Measurements from ENCODE around the gene RETN. TPM values are rescaled to one million over a fixed set of nuclear protein-coding genes. Genes with fewer than 3 reads are reported as not detected.

RETN gene
- total RNA-seq, 1 donor from 2014 or later, result not detected

DNA sequence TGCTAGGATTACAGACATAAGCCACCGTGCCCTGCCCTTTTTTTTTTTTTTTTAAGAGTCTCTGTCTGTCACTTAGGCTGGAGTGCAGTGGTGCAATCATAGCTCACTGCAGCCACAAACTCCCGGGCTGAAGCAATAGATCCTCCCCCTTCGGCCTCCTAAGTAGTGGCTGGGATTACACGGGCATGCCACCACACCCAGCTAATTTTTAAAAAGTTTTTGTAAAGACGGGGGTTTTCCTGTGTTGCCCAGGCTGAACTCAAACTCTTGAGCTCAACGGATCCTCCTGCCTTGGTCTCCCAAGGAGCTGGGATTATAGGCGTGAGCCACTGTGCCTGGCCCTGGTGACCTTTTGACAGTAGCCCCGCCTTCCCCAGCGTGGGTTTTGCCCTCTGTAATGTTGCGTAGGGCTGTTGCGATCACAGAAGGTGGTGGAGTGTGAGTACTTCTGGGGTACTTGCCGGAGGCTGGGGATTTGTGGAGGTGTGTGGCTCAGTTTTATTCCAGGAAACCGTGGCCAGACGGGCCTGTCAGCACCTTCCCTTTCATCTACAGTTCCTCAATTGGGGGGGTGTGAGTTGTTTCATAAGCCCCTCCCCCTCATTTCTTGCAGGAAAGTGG is 11.6 kb upstream of the RETN start:
- intact Hi-C loops (cut with micrococcal nuclease), result no loop called here

DNA sequence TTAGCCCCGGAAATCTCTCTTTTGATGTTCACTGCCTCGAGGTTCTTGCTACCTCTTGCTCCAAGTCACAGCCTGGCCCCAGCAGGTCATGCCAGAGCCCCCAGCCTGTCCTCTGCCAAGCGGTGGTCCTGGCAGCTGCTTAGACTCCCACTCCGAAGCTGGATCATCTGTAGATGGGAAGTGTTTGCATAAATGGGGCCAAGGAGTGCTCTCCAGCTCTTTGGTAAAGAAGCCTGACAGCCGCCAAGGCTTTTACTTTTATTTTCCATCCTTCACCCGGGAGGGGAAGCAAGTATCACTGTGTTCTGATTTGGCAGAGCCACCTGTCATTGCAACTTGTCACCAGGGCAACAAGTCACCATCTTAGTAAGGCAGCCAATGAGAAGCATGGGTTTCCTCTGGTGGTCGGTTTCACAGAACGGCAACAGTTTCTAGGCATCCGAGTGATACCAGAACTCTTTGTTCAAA is 10.6 kb upstream of the RETN start:
- intact Hi-C loops (cut with micrococcal nuclease), result loop anchor here (1.0 kb wide), 2 partner anchors 21 to 171 kb away; no protein-coding TSS in a partner anchor

DNA sequence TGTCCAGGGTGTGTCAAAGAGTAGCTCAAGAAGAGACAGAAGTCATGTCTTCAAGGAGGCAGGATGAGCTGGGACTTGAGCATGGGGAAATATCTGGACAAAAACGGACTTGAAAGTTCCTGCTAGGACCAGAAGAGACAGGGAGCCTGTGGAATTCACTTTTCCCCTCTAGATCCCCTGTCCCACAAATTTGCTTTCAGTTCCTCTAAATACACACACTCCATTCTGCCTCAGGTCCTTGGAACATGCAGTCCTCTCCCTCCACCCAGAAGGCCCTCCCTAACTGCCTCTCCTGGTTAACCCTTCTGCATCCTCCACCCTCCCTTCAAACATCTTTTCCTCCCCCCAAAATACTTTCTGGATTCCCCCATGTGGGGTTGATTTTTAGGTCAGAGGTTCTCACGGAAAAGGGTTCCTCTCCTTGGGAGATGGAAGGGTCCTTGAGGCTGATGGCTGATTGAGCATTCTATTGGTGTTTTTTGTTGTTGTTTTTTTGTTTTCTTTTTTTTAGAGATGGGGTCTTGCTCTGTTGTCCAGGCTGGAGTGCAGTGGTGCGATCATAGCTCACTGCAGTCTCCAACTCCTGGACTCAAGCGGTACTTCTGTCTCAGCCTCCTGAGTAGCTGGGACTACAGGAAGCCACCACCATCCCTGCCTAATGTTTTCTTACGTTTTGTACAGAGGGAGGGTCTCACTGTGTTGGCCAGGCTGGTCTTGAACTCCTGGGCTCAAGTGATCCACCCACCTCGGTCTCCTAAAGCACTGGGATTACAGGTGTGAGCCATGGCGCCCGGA is 6.9 kb upstream of the RETN start:
- intact Hi-C loops (cut with micrococcal nuclease), result no loop called here

DNA sequence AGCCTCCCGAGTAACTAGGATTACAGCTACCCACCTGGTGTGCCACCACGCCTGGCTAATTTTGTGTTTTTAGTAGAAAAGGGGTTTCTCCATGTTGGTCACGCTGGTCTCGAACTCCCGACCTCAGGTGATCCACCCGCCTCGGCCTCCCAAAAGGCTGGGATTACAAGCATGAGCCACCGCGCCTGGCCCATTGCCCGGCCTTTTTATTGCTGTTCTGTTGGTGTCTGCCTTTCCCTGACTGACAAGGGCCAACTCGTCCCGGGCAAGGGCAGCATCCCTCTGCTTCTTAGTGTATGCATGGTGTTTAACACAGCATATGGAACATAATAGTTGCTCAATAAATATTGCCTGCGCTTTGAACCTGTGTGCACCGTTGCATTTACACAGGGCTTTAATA is 6.2 kb upstream of the RETN start:
- intact Hi-C loops (cut with micrococcal nuclease), result no loop called here

DNA sequence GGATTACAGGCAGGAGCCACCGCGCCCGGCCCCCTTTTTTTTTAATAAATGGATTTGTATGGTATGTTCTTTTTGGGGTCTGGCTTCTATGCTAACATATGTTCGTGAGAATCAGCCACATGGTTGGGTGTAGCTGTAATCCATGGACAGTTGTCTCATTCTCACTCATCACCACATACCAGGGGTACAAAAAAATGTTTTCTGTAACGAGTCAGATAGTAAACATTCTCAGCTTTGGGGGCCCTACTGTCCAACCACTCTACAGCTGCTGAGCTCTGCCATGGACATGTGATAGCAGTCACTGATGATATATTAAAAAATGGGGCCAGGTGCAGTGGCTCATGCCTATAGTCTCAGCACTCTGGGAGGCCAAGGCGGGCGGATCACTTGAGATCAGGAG is 5.1 kb upstream of the RETN start:
- intact Hi-C loops (cut with micrococcal nuclease), result no loop called here

DNA sequence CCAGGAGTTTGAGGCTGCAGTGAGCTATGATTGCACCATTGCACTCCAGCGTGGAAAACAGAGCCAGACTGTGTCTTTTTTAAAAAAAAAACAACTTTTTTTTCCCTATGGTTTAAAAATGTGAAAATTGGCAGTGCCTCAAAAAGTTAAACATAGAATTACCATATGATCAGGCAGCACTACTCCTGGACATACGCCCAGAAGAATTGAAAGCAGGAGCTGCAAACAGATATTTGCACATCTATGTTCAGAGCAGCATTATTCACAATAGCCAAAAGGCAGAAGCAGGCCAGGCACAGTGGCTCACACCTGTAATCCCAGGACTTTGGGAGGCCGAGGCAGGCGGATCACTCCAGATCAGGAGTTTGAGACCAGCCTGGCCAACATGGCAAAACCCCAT is 3.8 kb upstream of the RETN start:
- intact Hi-C loops (cut with micrococcal nuclease), result no loop called here

DNA sequence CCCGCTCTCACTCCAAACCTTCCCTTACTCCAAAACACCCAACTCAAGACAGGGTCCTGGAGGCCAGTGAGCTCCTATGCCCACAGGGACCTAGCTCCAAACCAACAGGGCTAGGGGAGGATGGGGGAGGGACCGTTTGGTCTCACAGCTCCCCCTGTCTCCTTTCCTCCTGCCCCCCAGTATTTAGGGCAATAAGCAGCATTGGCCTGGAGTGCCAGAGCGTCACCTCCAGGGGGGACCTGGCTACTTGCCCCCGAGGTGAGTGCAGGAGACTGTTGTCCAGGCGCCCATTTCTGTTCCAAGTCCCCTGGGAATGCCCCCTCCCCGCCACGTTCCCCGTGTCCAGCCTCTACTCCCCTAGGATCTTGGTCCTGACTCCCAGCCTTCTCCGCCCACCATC is 792 bp downstream of the RETN start:
- intact Hi-C loops (cut with micrococcal nuclease), result no loop called here

DNA sequence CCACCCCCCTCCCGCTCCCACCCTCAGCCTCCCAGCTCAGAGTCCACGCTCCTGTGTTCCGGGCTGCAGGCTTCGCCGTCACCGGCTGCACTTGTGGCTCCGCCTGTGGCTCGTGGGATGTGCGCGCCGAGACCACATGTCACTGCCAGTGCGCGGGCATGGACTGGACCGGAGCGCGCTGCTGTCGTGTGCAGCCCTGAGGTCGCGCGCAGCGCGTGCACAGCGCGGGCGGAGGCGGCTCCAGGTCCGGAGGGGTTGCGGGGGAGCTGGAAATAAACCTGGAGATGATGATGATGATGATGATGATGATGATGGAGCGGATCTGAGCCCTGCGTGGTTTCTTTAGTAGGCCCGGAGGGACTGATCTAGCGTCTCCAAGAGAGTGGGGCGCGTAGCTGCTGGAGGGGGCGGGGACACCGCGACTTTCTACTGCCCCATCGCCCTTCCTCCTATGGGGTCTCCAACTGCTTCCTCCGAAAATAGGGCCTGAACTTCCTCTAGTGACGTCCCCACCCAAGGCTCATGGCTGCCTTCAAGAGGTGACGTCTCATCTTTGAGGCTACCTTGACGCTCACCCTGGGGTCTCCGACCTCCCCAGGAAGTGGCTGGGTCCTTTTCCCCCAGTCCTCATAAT is 1.4 kb downstream of the RETN start:
- intact Hi-C loops (cut with micrococcal nuclease), result no loop called here

DNA sequence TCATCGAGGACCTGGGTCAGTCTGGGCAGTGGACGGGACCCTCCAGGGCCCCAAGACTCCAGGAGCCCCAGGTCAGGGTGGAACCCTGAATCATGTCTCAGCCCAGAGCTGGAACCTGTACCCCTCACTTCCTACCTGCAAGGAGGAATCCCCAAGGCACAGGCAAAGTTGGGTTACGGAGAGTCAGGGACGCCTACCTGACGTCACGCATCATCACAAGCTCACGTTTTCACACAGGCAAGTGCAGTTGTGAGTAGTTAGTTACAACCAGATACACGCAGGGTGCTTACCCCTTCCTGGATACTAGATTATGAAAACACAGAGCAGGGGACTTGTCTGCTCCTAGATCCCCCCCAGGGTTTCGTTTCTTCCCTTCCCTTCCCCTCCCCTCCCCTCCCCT is 1.9 kb downstream of the RETN start:
- intact Hi-C loops (cut with micrococcal nuclease), result no loop called here

DNA sequence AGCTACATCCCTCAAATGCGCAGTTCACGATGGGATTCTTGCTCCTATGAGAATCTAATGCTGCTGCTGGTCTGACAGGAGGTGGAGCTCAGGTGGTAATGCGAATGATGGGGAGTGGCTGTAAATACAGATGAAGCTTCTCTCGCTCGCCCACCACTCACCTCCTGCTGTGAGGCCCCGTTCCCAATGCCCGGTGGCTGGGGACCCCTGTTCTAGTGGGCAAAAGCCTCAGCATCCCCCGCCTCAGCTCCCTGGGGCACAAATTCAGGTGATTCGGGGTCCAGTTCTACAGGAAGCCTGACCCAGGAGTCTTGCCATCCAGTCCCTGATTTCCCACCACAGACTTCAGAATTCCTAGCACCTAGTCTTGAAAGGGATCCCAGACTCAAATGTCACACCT is 3.7 kb downstream of the RETN start:
- intact Hi-C loops (cut with micrococcal nuclease), result no loop called here

DNA sequence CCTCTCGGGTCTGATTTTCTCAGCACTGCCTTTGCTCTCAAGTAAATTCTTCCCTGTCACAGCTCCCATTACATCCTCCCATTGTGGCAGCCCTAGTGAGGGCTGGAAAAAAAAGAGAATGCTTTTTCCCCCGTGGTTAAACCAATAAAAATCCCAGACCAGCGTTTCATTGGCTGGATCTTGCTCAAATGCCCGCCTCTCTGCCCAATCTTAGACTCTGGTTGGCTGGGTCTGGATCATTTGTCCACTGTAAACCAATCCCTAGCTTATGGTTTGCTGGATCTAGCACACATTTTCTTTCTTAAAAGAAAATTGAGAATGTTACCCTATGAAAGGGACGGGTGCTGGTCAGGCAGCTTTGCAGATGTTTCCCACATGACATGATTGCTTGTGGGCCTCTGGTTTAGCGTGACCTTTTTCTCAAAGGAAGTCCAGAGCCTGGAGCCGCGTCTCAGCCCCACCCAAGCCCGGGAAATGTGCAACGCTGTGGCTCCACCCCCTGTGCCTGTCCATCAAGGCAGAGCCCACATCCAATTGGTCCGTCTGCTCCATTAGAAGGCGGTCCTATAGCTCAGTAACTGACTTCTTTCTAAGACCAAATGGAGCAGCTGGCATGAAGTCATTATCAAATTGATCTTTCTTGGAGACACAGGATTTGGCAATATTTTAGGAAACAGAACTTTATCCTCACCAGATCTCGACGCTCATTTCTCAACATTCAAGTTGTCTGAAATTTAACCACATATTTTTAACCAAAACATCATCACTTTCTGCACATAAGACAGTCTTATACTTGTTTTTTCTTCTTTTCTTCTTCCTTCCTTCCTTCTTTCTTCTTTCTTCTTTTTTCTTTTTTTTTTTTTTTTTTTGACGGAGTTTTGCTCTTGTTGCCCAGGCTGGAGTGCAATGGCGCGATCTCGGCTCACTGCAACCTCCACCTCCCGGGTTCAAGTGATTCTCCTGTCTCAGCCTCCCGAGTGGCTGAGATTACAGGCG is 5.5 kb downstream of the RETN start:
- intact Hi-C loops (cut with micrococcal nuclease), result no loop called here

DNA sequence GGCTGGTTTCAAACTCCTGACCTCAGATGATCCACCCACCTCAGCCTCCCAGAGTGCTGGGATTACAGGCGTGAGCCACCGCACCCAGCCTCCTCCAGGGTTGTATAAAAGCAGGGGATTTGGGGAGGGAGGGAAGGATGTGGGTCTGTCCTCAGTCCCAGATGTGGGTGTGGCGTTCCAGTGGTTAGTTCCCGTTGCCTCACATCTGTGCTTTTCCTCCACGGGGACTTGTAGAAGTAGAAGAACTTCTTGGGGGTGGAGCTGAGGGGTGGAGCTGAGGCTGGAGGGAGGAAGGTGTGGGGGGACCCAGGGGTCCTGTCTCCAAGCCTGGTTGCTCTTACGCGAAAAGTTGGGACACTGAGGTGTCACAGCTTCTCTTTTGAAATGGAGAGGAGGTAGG is 7.5 kb downstream of the RETN start:
- intact Hi-C loops (cut with micrococcal nuclease), result no loop called here

DNA sequence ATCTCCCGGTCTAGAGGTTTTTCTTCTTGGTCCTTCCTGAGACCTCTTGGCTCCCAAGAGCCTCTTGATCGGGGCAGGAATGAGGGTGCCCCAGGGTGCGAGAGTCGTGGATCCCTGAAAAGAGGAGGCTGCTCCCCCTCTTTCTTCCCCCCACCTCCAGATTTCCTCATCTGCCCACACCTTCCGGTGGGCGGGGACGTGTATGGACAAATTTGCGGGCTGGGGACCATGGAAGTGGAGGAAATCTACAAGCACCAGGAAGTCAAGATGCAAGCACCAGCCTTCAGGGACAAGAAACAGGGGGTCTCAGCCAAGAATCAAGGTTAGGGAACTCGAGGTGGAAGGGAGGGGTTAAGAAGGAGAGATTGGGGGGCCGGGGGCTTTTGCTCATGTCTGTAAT is 8.0 kb downstream of the RETN start, which contains the start of gene MCEMP1:
Gene MCEMP1 (plus strand): TSS at position 237 of the 400 bp plus-strand sequence. CDS start 31 bp downstream, at position 268.
- intact Hi-C loops (cut with micrococcal nuclease), result no loop called here

DNA sequence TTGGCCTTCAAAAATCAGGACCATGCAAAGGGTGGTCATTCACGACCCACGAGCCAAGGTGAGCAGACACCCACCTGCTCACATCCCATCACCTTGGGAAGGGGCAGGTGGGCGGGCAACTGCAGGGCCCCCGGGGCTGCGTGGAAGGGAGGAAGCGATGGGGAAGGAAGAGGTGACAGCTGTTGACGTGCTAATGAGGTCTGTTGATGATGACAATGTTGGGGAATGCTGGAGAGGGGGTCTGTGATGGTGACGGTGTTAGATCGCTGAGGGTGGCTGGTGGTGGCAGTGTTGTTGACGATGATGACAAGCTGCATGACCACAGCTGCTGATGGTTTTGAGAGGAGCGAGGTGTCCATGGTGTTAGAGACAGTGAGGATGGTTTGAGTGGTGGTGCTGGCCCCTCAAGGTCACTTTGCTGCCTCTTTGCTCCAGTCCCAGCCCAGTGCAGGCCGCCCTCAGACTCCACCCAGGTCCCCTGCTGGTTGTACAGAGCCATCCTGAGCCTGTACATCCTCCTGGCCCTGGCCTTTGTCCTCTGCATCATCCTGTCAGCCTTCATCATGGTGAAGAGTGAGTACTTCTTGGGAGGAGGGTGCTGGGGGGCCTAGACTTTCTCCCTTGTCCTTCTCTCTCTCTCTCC is 8.9 kb downstream of the RETN start:
- intact Hi-C loops (cut with micrococcal nuclease), result no loop called here

DNA sequence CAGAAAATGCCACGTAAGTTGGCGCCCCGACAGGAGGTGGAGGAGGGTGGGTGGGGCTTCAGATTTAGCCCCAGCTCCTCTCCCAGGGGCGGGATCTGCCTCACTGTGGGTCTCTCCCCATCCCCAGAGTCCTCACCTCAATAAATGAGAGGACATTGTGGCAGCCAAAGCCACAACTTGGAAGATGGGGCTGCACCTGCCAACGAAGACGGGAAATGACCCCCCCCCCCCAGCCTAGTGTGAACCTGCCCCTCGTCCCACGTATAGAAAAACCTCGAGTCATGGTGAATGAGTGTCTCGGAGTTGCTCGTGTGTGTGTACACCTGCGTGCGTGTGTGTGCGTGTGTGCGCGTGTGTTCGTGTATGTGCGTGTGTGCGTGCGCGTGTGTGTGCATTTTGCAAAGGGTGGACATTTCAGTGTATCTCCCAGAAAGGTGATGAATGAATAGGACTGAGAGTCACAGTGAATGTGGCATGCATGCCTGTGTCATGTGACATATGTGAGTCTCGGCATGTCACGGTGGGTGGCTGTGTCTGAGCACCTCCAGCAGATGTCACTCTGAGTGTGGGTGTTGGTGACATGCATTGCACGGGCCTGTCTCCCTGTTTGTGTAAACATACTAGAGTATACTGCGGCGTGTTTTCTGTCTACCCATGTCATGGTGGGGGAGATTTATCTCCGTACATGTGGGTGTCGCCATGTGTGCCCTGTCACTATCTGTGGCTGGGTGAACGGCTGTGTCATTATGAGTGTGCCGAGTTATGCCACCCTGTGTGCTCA is 10.3 kb downstream of the RETN start:
- intact Hi-C loops (cut with micrococcal nuclease), result loop anchor here (1.0 kb wide), 1 partner anchor 21 kb away; no protein-coding TSS in a partner anchor

DNA sequence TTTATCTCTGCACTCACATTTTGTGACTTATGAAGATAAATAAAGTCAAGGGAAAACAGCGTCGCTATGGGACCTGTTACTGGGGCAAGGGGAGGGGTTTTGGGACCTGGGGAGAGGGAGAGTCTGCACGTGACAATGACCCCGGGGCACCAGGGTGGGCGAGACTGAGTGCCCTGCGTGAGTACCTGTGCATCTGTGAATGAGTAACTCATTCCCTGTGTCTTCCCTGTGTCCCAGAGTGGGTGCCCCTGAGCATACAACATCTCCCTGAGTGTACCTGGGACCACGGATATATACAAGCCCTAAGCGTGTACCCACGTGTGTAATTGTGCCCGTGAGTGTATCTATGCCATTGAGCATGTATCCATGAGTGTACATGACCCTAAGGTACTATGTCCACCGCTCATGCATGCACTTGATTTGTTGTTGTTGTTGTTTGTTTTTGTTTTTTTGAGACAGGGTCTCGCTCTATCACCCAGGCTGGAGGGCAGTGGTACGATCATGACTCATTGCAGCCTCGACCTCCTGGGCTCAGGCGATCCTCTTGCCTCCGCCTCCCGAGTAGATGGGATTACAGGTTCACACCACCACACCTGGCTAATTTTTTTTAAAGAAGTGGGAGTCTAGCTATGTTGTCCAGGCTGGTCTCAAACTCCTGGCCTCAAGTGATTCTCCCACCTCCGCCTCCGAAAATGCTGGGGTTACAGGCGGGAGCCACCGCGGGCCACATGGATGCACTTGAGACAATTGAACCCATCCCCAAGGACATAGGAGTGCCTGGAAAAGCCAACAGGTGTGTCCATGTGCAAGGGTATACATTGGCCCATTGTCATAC is 11.1 kb downstream of the RETN start:
- intact Hi-C loops (cut with micrococcal nuclease), result loop anchor here (1.0 to 5.0 kb wide), 9 partner anchors 22 to 578 kb away; partner anchors contain the start of genes PET100, SNAPC2, TIMM44 and XAB2

DNA sequence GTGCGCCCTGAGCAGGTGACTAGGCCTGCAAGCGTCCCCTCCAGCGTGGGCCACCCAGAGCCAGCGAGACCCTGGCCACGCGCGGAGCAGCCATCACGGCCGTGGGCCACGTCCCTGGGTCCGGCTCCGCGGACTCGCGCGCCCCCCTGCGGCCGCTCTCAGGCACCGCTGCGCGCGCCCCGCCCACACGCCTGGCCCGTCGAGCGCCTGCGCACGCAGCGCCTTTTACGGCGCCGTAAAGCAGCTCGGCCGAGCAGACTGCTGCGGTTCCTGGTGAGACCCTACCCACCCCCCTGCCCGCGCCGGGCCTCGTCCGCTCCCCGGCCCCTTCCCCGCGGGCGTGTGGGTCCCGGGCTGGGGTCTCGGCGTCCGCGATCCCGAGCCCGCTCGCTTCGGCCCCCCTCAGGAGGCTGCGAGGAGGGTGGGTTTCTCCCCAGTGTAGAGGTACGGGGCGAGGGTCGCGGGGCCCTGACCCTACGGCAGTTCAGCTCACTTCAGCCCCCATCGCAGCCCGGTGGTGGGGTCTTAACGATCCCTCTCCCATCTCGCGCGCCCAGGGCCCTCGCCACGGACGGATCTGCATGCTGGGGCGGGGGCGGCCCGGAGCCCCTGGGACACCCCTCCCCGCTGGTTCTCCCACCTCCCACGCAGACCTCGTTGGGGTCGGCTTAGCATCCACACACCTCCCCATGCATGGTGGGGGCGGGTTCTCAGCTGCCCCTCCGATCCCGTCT is 11.9 kb downstream of the RETN start, which contains the start of gene TRAPPC5:
Gene TRAPPC5 (plus strand): TSS at position 228 of the 734 bp plus-strand sequence. CDS start 1,421 bp downstream, outside the sequence.
- intact Hi-C loops (cut with micrococcal nuclease), result loop anchor here (1.0 to 5.0 kb wide), 12 partner anchors 26 to 581 kb away; partner anchors contain the start of genes PET100, SNAPC2, TIMM44 and XAB2

Data from T-helper 1 cell treated with Interleukin-12 subunit alpha and Interleukin-12 subunit beta and Interleukin-4 antibody, amounts not matched to agents 30 ng/mL and 1 ng/mL, for 36 hours (primary cell).